ENCODE results near the gene ARHGAP29. TPM values are rescaled to one million over a fixed set of nuclear protein-coding genes. Genes with fewer than 3 reads are reported as not detected.

The ARHGAP29 gene
- total RNA-seq, 2 experiments from 2014 or later, result 0.05 TPM; not detected in 1

DNA sequence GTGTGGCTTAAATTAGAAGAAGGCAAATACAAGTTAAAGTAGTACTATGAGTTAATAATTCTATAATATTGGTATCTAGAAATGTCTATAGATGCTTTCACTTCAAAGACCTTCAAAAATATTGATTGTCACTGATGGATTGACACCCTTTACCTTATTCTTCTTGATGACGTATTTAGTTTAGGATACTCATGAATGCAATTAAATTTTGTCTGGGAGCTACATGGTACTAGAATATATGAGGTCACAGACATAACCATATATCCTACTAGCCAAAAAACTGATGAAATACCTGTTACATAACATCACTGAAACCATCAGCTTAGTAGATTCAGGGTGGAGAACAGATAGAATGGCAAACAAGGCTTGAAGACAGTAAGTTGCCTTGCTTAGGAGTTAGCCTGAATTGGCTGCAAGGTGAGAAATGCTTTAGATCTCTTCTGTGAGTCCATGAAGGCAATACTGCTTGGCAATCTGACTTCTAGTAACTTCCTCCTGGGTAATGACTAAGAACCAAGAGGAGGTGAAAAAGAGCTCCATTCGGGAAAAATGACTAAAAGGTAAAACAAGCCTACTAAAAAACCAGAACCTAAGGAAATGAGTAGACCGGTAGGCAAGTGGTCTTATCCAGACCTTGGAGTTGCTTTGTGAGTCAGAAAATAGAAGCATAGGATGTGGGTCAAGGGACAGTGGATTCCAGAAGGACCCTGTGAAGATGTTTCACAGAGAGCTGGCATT, 16.9 kb upstream of the ARHGAP29 start:
- Mint-ChIP-seq H3K4me3 (no peak overlapping the region), H3K36me3 (ENCODE audit: low read depth) (no peaks in the 10 kb centered on the region), H3K4me1 (no peaks in the 10 kb centered on the region), H3K27me3 (peaks cover 9% of the 10 kb centered on the region), H3K9me3 (no peaks in the 10 kb centered on the region), H3K27ac (no peak overlapping the region)
- DNase-seq, result no peak
- ChIA-PET POLR2A (no interaction called here), CTCF (interaction anchor here (1.2 to 1.6 kb wide), 2 partner anchors 8 to 13 kb away, joined by 3 read pairs; no protein-coding TSS in a partner anchor)

DNA sequence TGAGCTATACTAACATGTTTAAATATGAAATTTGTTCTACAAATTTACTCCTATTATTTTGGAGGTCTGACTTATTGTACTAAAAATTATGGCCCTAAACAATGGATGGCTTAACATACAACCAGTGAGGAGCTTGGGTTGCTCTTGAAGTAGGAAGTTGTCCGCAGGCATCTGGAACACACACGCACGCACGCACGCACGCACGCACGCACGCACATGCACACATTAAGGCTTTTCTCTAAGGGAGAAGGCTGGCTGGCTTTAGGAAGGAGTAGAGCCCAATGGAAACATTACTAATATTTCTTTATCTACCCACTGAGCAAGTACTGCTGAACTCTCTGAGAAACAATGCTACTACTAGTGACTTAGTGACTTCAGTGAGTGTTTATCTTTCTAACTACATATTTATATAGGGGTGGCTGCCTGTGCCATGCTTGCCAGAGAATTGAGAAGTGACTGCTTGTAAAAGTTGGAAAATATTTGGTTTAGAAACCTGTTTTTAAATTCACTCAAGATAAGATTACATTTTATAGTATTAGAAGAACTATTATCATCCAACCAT, 16.2 kb upstream of the ARHGAP29 start:
- H3K27ac Mint-ChIP-seq, result no peak overlapping the region

DNA sequence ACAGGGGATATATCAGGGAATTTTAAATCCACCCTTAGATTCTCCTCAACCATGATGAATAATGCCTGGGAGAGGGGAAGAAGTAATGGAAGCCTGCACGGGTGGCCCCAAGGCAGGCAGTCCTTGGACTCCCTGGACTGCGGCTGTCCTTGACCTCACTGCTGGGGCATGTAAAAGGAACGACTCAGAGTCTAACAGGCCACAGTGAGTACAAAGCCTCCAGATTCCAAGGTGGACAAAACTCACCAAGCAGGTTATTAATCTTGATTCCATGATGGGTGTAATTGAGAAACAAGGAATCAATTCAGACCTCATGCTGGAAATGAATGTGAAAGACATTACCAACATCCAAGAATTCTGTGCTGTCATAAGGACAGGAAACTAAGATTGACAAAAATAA, 13.0 kb upstream of the ARHGAP29 start:
- Mint-ChIP-seq H3K36me3 (ENCODE audit: low read depth) (no peaks in the 10 kb centered on the region), H3K27me3 (peaks cover 39% of the 10 kb centered on the region), H3K4me3 (no peak overlapping the region), H3K9me3 (no peaks in the 10 kb centered on the region), H3K27ac (no peak overlapping the region), H3K4me1 (peaks cover 9% of the 10 kb centered on the region)
- CTCF ChIA-PET, result no interaction called here
- POLR2A ChIA-PET, result no interaction called here
- no peak for DNase-seq

More for the DNA sequence above, 16.2 kb upstream of the ARHGAP29 start:
- CTCF ChIA-PET, result interaction anchor here (1.6 kb wide), 1 partner anchor 8 kb away, joined by 3 read pairs; no protein-coding TSS in a partner anchor
- Mint-ChIP-seq H3K36me3 (ENCODE audit: low read depth) (no peaks in the 10 kb centered on the region), H3K9me3 (no peaks in the 10 kb centered on the region), H3K4me1 (no peaks in the 10 kb centered on the region), H3K27me3 (peaks cover 15% of the 10 kb centered on the region), H3K4me3 (no peak overlapping the region)
- POLR2A ChIA-PET, result no interaction called here
- DNase-seq, result no peak

DNA sequence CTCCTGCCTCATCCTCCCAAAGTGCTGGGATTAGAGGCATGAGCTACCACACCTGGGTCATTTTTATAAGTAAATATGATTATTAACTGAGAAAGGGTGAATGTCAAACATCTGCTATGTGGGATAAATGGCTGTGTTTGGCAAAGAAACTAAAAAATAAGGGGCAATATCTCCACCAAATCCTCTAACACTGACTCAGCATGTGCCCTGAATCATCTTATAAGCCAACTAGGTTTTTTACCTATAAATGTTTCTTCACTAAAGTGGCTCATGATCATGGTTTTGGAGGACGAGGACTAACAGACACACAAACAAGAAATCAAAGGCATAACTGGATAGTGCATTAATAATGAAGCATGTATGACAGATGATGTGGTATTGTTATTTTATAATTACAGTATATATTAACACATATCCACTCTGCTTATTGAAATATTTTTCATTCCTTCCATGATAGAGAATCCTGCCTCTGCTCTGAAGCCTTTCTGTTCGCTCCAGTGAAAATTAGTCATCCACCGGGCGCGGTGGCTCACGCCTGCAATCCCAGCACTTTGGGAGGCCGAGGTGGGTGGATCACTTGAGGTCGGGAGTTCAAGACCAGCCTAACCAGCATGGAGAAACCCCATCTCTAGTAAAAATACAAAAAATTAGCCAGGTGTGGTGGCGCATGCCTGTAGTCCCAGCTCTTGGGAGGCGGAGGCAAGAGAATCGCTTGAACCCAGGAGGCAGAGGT, 11.7 kb upstream of the ARHGAP29 start:
- Mint-ChIP-seq H3K9me3 (no peaks in the 10 kb centered on the region), H3K4me3 (no peak overlapping the region), H3K36me3 (ENCODE audit: low read depth) (no peaks in the 10 kb centered on the region), H3K27me3 (peaks cover 49% of the 10 kb centered on the region), H3K4me1 (peaks cover 9% of the 10 kb centered on the region), H3K27ac (no peak overlapping the region)
- CTCF ChIA-PET, result no interaction called here
- no peak for DNase-seq
- POLR2A ChIA-PET, result no interaction called here

DNA sequence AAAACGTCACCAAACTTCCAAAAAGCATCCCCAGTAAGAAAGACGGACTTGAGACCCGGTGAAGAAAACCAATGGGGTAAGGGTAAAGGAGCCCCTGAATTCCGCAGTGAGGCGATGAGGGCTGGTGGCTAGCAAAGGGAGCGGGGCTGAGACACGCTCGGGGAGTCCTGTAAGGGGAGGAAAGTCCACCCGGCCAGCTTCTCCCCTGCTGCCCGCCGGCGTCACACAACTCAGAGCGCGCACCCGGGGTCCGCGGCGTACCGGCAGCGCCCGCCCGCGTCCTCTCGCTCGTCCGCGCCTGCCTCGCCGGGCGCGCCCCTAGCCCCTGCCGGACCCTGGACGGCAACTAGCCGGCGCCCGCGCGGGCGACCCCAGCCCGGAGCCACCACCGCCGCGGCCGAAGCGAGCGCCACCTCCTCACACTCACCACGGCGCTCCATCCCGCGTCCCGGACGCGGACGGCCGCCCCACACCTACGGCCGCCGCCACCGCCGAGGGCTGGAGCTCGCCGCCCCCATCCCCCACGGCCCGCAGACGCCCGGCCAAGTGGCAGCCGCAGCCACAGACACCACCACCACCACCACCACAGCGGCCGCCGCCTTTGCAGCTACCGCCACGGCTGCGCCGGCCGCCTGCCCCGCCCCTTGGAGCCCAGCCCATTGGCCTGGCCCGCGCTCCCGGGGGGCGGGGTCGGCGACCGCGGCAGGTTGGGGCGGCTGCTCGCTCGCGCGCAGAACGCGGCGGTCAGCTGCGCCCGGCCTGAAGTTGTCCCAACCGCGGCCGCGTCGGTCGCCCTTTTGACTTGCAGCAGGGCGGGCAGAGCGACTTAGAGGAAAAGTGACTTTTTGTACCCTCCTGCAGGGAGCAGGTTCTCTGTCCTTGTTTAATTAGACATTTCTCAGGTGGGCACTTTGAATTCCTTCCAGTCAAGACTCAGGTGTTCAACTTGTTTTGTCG, 10.0 kb upstream of the ARHGAP29 start:
- Mint-ChIP-seq H3K4me1 (peaks cover 9% of the 10 kb centered on the region), H3K36me3 (ENCODE audit: low read depth) (no peaks in the 10 kb centered on the region), H3K4me3 (peak overlapping the region; percentile 45), H3K27me3 (peaks cover 59% of the 10 kb centered on the region), H3K9me3 (peaks cover 4% of the 10 kb centered on the region), H3K27ac (no peak overlapping the region)
- no peak for DNase-seq
- CTCF ChIA-PET, result no interaction called here
- POLR2A ChIA-PET, result no interaction called here

DNA sequence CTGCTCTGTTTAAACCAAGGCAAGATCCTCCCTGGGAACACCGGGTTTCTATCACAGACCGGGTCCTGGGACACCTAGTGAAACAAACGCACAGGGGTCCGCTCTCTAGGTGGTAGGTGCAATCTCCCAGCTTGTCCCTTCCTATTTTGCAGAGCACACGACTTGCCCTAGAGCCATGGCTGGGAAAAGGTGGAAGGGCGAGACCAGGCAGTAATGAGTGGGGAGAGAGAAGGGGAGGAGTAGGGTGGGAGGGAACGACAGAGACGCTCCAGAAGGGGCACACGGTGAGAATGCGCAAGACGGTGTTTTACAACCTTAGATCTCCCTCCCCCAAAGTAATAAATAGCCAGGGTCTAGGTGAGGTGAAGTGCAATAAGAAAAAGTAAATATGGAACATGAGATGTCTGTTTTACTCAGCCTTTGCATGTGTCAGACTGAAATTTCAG, 9.3 kb upstream of the ARHGAP29 start:
- POLR2A ChIA-PET, result no interaction called here
- H3K9me3 Mint-ChIP-seq, result peaks cover 4% of the 10 kb centered on the region

DNA sequence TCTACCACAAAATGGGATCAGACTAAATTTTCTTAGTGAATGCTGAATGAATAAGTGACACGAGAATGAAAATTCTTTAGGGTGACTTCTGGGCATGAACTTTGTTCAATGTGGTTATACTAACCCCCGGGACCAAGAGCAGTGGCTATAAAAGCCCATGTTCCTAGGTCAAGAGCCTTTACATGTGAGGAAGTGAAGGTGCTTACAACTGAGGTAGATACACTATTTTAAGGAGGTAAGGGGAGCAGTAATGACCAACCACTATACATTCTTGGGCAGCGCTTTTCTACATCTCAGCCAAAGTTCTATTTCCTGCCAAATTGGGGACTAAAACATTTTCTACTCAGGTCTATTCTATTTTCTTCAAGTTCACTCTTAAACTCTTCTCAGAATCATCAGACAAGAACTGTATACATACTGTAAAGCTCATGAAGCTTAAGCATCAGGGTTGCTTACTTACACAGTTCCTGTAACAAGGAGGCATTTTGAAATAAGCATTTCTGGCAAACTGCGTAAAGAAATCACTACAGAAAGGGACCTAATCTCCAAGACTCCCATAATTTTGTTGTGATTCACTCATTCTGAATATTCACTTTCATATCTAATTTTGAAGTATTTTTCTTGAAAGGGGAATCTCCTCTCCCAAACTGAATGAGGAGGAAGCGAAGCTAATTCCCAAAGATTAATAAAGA, 8.5 kb upstream of the ARHGAP29 start:
- peaks cover 4% of the 10 kb centered on the region for H3K9me3 Mint-ChIP-seq
- peaks cover 64% of the 10 kb centered on the region for H3K27me3 Mint-ChIP-seq
- H3K4me3 Mint-ChIP-seq, result no peak overlapping the region
- ChIA-PET CTCF (no interaction called here), POLR2A (no interaction called here)
- DNase-seq, result no peak
- H3K36me3 Mint-ChIP-seq (ENCODE audit: low read depth), result no peaks in the 10 kb centered on the region
- H3K27ac Mint-ChIP-seq, result no peak overlapping the region
- peaks cover 9% of the 10 kb centered on the region for H3K4me1 Mint-ChIP-seq

More for the DNA sequence above, 9.3 kb upstream of the ARHGAP29 start:
- no peak overlapping the region for H3K27ac Mint-ChIP-seq
- no peak for DNase-seq
- peak overlapping the region; percentile 45 for H3K4me3 Mint-ChIP-seq
- peaks cover 9% of the 10 kb centered on the region for H3K4me1 Mint-ChIP-seq
- peaks cover 64% of the 10 kb centered on the region for H3K27me3 Mint-ChIP-seq
- no peaks in the 10 kb centered on the region for H3K36me3 Mint-ChIP-seq (ENCODE audit: low read depth)
- CTCF ChIA-PET, result no interaction called here

DNA sequence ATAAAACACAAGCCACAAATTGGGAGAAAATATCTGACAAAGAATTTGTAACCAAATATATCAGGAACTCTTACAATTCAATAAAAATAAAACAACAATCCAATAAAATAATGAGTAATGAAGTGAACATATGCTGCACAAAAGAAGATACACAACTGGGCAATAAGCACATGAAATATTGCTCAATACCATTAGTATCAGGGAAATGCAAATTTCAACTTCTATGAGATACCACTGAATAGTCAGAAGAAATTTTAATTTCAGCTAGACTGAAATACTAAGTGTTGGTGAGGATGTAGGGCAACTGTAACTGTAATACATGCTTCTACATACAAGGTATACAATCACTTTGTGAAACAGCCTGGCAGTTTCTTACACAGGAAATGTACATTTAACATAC, 7.4 kb upstream of the ARHGAP29 start:
- Mint-ChIP-seq H3K4me3 (no peak overlapping the region), H3K36me3 (ENCODE audit: low read depth) (no peaks in the 10 kb centered on the region), H3K9me3 (peaks cover 4% of the 10 kb centered on the region), H3K4me1 (peaks cover 9% of the 10 kb centered on the region), H3K27ac (no peak overlapping the region), H3K27me3 (peaks cover 66% of the 10 kb centered on the region)
- POLR2A ChIA-PET, result no interaction called here
- no peak for DNase-seq
- CTCF ChIA-PET, result no interaction called here

DNA sequence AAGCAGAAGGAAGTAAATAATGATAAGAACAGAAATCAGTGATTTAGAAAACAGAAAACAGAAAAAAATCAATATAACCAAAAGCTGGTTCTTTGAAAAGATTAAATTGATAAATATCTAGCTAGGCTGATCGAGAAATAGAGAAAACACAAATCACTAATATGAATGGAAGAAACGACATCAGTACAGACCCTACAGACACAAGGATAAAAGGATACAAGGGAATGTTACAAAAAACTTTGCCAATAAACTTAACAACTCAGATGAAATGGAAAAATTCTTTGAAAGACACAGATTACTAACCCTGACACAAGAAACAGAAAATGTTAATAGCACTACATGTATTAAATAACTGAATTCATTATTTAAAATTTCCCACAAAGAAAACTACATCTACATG, 6.3 kb upstream of the ARHGAP29 start:
- H3K27me3 Mint-ChIP-seq, result peaks cover 70% of the 10 kb centered on the region
- ChIA-PET POLR2A (no interaction called here), CTCF (no interaction called here)
- DNase-seq, result no peak
- peaks cover 9% of the 10 kb centered on the region for H3K4me1 Mint-ChIP-seq
- H3K36me3 Mint-ChIP-seq (ENCODE audit: low read depth), result no peaks in the 10 kb centered on the region
- H3K27ac Mint-ChIP-seq, result no peak overlapping the region
- peaks cover 4% of the 10 kb centered on the region for H3K9me3 Mint-ChIP-seq
- H3K4me3 Mint-ChIP-seq, result no peak overlapping the region

DNA sequence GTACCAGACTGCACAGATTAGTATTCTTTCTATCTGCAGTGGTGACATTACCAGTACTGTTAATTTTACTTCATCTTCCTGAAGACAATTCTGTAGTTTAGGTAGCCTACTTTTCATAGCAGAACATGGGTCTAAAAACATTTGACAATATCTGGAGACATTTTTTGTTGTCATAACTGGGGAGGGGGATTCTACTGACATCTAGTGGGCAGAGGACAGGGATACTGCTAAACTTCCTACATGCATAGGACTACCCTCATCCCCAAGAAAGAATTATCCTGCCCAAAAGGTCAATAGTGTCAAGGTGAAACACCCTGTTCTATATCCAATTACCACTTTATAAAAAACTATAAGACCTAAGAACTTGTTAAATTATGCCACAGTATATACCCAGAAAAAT, 3.4 kb upstream of the ARHGAP29 start:
- POLR2A ChIA-PET, result no interaction called here
- H3K36me3 Mint-ChIP-seq (ENCODE audit: low read depth), result no peaks in the 10 kb centered on the region
- CTCF ChIA-PET, result no interaction called here
- H3K9me3 Mint-ChIP-seq, result peaks cover 4% of the 10 kb centered on the region
- no peak overlapping the region for H3K27ac Mint-ChIP-seq
- H3K4me3 Mint-ChIP-seq, result no peak overlapping the region
- DNase-seq, result no peak
- H3K4me1 Mint-ChIP-seq, result peaks cover 9% of the 10 kb centered on the region
- peaks cover 70% of the 10 kb centered on the region for H3K27me3 Mint-ChIP-seq

DNA sequence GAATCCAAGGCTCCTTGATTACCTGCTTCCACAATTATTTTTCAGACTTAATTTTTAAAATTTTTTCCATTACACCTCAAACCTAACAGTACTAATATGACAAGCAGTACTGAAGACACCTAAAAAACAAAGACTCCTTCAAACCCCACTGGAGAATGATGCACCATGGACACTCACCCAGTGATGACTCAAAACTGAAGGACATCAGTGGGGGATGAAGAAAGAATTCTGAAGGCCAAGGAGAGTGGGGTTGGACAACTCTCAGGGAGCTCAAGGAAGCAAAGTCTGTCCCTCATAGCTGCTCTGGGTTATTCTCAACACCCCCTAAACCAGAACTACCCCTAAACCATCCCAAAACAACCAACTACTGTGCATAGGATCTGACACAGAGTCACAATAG, 2.4 kb upstream of the ARHGAP29 start:
- Mint-ChIP-seq H3K4me3 (no peak overlapping the region), H3K4me1 (peaks cover 10% of the 10 kb centered on the region), H3K36me3 (ENCODE audit: low read depth) (no peaks in the 10 kb centered on the region), H3K9me3 (peaks cover 4% of the 10 kb centered on the region), H3K27ac (no peak overlapping the region), H3K27me3 (peaks cover 69% of the 10 kb centered on the region)
- no peak for DNase-seq
- POLR2A ChIA-PET, result interaction anchor here (0.5 kb wide), 1 partner anchor 75 kb away, joined by 3 read pairs; no protein-coding TSS in a partner anchor
- CTCF ChIA-PET, result no interaction called here

DNA sequence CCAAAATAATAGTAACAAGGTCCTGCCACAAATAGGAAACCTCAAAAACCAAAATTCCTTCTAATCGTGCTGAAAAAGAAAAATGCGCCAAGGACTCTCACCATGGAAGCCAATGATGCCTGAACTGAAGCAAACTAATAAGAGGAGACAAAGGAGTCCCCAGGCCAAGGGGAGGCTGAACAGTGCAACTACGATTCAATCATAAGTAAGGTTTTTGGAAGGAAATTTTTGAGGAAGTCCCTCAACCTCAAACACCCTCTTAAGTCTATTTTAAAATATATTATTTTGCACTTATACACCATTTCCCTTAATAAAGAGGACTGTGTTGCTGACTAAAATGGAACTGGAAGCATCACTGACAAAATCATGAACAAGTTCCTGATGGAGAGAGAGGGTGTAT, 1.7 kb upstream of the ARHGAP29 start:
- CTCF ChIA-PET, result no interaction called here
- Mint-ChIP-seq H3K9me3 (peaks cover 4% of the 10 kb centered on the region), H3K36me3 (ENCODE audit: low read depth) (no peaks in the 10 kb centered on the region), H3K4me3 (no peak overlapping the region), H3K27ac (no peak overlapping the region), H3K27me3 (peaks cover 67% of the 10 kb centered on the region), H3K4me1 (peaks cover 10% of the 10 kb centered on the region)
- DNase-seq, result no peak
- POLR2A ChIA-PET, result no interaction called here
